Melanocyte of skin (primary cell): ENCODE data around the gene ACTA1. TPM values are rescaled to one million over a fixed set of nuclear protein-coding genes. Genes with fewer than 3 reads are reported as not detected.

ENCODE experiments used
- small RNA-seq, 2 donors: library from RNA; depleted of rRNA; stranded (forward); fragments of <200 nt; gene quantifications; one replicate each; pipeline ENCODE3, GENCODE V24; 2012
- total RNA-seq, 2 donors: library from RNA; depleted of rRNA; stranded (reverse); fragments of >200 nt; gene quantifications; 2 replicates each; pipeline ENCODE4 v1.2.3, GENCODE V29; 2012

Gene ACTA1
- not detected for total RNA-seq

GRCh38 chr1:229434005-229434640, at the start of gene ACTA1:
Gene ACTA1, minus strand, starts transcription at chr1:229434094. Its CDS starts 979 bp downstream, at chr1:229433115.

Small RNAs within 50 kb of the gene (small RNA-seq; reads per million reads assigned to genes)
- gene RN7SKP276 (0 reads per million in 2 donors), gene RNU6-180P (0.09 to 0.23 reads per million in 2 donors)

Other genes with a start within 250 kb of the ACTA1 start
- 10 to 100 TPM; 11.4 to 11.7 TPM for gene RAB4A, start 163.0 kb downstream of the ACTA1 start, total RNA-seq
- 10 to 100 TPM; 13.1 to 18.3 TPM for gene CCSAP, start 91.0 kb downstream of the ACTA1 start, total RNA-seq
- 10 to 100 TPM; 30.6 TPM for gene NUP133, start 74.2 kb upstream of the ACTA1 start, total RNA-seq
- gene ABCB10, start 124.6 kb upstream of the ACTA1 start, total RNA-seq, result 1 to 10 TPM; 8.3 to 9.3 TPM
- 10 to 100 TPM; 15.1 to 22.0 TPM for gene TAF5L, start 192.0 kb upstream of the ACTA1 start, total RNA-seq
- gene URB2, start 192.2 kb upstream of the ACTA1 start, total RNA-seq, result 10 to 100 TPM in 1 of 2 donors, 1 to 10 TPM in 1; 7.9 to 18.3 TPM